ENCODE data around the gene TMEM79.
"Not testable (repeated sequence)": the region's sequence is repeated elsewhere in the genome, so short reads cannot be mapped to it uniquely, and the experiment has no call there.

The TMEM79 gene

GRCh38 chr1:156316909-156317308 is 32.8 kb downstream of the TMEM79 start:
- no peak for DNase-seq

- DNase-seq, result no peak
These were observed 35.5 kb downstream of the TMEM79 start for GRCh38 chr1:156319664-156320063.

- no peak for DNase-seq
These were observed 36.4 kb downstream of the TMEM79 start for GRCh38 chr1:156320560-156320959.

- DNase-seq, result not testable (repeated sequence)
These were observed 39.1 kb downstream of the TMEM79 start for GRCh38 chr1:156323179-156323578.

GRCh38 chr1:156336242-156336641 is 52.1 kb downstream of the TMEM79 start:
- DNase-seq, result no peak

GRCh38 chr1:156337052-156337887 is 53.1 kb downstream of the TMEM79 start:
- DNase-seq, result no peak

GRCh38 chr1:156337888-156338179 is 53.7 kb downstream of the TMEM79 start:
- DNase-seq, result no peak

- DNase-seq, result peak; percentile 99
These were observed 54.3 kb downstream of the TMEM79 start, which contains the start of the genes CCT3 and TSACC for GRCh38 chr1:156338180-156338976. CCT3 (minus strand) TSS chr1:156338292; CDS start chr1:156338184, 108 bp downstream. TSACC (plus strand) TSS chr1:156338526; CDS start chr1:156339758, 1,232 bp downstream.

Data from NCI-H1417 treated with DMSO at 0.1 percent for 48 hours (cell line).